ENCODE measurements around the gene CNTN4.
"Not testable (repeated sequence)": the region's sequence is repeated elsewhere in the genome, so short reads cannot be mapped to it uniquely, and the experiment has no call there.

CNTN4 gene

DNA sequence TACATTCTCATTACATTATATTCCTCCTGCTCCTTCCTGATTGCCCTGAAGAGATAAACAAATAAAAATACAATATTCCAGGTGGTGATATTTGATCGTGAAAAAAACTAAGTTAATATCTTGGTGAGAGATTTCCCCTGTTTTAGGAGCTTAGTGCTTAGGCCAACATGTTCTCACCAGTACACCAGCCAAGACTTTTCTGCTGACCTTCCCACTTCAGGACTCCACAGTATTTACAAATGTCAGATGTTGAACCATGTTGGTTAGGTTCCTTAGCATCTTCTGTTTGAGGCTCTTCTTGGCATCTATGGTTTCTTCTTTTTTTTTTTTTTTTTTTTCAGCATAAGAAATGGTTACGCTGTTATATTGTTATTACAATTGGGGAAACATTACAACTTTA, 764.5 kb downstream of the CNTN4 start:
- no peak for DNase-seq

DNA sequence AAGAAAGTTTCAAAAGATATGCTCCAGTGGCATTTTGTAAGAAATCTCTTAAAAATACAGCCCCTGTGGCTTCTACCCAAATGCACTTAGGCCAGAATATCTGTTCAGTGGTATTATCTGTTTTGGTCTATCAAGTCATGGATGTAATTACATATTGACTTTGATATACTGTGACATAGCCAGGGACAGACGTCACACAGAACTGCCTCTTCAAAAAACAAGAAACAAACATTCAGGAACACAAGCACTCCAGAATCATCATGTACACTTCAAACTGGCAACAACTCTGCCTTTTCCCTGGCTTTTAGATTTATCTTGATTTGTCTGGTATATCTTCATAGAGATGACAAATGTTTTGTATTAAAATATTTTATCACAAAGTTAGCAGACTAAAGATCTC, 771.2 kb downstream of the CNTN4 start:
- DNase-seq: no peak

DNA sequence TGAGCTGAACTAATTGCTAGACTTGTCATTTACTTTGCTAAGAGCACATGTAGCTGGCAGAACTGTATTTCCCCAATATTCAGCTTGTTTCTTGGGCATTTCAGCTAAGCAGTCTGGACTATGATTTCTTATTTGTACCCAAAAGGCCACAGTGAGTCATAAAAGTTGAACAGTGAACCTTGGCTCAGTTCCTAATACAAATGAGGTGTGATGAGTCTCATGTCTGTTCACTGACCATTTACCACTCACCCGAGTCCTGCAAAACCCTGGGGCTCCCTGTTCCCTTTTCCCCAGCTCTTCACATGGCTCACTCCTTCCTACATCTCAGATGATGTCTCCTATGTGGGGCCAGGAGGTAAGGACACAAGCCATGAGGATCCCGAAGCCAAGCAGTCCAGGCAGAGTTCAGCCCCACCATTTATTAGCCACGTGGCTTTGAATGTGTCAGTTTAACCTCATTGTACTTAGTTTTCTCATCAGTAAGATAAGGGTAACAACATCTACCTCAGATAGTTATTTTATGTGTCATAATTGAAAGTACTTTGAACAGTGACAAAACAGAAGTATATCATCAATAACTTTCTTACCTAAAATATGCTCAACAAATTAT, 772.2 kb downstream of the CNTN4 start:
- no peak for DNase-seq

DNA sequence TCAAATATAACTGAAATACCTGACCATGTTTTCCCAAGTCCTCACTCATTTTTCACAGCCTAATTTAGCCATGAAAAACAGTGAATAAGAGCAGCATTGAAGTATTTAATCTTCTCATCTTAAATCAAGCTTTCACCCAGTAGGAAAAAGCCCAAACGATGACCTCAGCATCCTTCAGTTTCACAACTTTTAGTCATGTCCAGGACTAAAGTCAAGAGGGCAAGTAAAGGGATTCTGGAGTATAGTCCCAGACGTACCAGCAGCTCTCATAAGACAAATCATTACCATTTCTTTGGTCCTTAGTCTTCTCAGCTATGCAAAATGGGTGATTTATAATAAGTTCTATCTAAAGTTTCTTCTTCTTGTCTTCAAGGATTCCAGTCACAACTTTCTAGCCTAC, 774.2 kb downstream of the CNTN4 start:
- DNase-seq: no peak

DNA sequence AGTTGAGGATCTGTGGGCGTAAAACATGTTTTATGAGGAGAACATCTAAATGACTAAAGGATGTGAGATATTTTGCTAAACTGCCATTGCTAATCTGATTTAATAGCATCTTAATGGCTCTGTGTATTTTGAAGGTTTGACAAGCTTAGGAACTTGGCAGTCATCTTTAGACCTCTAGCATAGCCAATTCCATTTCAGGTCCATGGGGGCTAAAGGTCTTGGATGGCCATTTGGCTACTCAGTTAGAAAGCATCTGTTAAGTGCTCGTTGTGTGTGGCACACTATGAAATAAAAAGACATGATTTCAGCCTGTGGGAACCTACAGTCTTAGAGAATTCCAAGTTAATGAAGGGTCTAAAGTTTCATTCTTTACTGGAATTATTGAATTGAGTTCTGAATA, 775.3 kb downstream of the CNTN4 start:
- DNase-seq: peak in 1 of 14 donors; percentile 78

DNA sequence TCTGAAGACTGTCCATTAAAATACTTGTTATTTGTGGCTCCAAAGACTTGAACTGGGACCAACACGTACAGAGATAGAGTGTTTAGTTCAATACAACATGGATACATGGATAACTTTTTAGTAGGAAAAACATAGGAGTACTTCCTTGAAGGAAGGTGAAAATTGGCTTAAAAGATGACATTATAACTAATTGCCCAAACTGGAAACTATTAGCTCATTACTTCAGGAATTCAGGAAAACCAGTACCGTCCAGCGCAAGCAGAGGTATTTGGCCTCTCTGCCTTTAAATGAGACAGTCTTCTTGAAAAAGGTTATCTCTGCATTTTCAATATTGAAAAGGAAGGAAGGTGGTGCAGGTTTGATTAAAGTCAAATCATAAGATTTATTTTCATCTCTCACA, 777.0 kb downstream of the CNTN4 start:
- DNase-seq: no peak

DNA sequence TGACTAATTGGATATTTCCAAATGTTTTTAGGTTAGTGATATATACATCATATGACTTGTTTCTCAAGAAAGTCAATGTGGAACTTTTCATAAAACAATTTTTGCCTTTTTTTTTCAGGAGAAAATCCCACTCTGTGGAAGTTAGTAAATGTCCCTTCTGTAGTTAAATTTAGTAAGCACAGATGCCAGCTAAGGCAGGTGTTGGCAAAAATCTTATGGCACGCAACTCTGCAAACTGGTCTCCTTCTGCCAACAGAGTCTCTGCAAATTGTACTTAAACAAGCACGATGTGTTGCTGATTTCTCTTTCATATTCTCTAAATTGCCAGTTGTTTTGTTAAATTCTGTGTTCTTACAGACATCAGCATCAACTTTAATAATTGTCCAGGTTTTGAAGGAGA, 777.7 kb downstream of the CNTN4 start:
- DNase-seq: peak in 1 of 14 donors; percentile 45

DNA sequence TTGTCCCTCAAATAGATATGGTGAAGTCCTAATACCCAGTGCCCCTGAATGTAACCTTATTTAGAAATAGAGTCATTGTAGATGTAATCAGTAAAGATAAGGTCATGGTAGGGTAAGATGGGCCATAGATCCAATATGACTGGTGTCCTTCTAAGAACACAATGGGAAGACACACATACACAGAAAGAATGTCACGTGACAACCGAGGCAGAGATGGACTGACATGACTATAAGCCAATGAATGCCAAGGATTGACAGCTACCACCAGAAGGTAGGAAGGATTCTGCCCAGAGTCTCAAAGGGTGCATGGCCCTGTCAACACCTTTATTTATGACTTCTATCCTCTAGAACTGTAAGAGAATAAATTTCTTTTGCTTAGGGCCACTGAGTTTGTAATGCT, 780.4 kb downstream of the CNTN4 start:
- DNase-seq: no peak

DNA sequence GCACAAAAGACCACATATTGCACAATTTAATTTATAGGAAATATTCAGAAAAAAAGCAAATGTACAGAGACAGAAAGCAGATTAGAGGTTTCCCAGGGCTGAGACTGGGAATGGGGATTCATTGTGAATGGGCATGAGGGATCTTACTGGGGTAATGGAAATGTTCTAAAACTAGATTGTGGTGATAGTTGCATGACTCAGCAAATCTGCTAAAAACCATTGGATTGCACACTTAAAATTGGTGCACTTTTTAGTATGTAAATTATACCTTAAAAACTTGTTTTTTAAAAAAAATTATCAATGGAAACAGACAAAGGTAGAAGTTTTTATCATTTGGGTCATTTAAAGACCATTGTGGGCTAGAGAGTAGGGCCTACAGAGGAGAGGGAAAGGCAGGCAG, 780.9 kb downstream of the CNTN4 start:
- no peak for DNase-seq

DNA sequence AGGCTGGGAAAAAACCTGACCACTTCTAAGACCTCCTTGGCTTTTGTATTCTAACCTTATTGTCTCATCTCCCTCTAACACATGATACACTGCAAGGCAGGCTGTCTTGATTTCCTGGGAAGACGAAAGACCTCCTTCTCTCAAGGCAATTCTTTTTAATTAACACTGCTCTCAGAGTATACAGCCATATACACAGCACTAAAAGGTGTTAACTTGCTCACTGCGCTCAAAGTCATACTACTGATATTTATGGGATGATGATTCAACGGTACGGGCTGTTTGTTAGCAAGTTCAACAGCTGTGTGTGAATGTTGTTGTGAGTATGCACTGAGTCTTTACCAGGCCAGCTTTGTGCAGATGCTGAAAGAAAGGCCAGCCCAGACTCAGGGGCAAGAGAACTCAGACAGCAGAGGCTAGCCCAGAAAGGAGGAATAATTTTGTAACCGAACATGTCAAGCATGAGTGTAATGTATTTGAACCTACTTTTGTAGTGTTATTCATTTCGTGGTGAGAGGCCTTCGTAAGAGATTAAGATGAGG, 781.6 kb downstream of the CNTN4 start:
- no peak for DNase-seq

DNA sequence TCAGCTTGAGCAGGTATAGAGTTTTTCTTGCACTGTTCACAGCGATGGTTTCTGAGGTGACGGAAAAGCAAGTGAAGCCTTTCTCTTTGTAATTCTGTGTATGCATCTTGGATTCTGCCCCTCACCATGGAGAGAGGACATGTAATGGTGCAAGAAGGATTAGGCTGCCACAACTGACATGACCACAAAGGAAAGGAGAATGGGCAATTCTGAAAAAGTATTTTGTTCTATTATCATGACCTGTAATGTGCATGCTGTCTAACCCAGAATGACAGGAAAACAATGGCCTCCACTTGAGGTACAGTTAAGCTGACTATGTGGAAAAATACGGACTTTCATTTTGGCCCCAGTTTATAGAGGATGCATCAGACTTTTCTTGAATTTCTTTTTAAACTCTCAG, 784.6 kb downstream of the CNTN4 start:
- no peak for DNase-seq

DNA sequence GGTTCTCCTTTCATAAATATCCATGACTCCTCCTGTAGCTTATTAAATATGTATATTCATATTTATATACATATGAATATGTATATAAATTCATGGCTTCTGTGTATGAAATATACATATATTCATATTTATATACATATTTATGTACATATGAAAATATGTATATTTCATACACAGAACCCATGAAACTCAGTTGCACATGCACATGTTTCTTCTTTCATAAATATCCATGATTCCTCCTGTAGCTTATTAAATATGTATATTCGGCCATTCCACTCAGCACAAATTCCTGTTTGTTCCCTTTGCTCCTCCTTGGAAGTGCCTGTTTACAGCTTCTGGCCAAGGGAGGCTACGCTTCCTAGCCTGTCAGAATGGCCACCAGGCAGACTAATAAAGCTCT, 789.9 kb downstream of the CNTN4 start:
- DNase-seq: no peak

DNA sequence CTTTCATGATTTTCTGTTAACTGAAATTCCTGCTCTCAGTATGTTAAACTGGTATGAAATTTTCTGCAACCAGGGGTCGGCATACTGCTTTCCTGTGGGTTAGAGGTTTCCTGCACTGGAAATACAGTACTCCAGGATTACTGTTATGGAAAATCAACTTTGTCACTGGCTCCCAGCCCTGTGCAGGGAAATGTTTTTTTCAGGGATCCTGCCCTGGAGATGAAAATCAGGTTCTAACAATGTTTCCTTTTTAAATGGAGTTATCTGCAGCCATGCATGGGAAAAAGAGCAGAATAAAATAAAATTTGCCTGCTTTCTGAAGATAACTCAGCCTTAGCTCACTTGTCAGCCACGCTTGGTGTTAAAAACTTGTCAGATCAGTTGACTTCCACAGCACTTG, 791.1 kb downstream of the CNTN4 start:
- no peak for DNase-seq

DNA sequence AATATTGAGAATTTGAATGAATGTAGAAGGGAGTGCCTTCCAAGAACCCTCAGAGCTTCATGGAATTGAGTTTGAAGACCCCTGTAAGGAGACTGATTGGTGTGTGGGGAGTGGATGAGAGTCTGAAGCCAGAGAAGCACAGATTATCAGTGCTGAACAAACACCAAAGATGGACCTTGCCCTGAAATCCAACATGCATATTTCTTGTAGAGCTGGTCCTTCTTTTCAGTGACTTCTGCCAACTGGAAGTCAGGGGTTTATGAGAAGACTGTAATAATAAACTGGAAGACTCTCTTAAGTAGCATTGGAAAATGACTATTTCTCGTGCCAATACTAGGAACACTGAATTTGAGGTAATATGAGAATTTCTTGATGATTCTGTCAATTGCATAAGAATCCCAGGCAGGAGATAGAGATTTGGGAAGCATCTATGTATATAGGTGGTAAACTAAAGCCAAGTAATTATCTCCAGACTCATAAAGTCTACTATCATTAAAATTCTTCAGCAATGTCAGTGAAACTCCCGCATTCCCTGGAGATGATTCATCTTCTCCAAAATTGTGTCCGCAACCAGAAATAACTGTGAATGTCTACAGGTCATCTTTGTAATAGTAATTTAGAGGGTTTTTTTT, 797.8 kb downstream of the CNTN4 start:
- no peak for DNase-seq

DNA sequence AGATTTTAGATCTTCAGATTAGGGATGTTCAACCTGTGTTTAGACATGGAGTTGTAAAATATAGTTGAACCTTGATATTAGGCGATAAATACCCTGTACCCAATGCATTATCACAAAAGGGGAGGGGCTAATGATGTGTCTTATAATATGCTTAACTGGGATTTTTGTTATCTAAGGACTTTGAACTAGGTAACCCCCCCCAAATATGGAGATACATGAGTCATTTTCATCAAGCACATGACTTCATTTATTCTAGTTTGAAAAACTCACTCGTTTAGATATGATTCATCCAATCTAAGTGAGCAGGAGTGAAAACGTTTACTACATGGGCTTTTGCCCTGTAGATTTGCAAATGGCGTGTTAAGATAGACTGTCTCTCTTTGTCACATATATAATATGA, 799.2 kb downstream of the CNTN4 start:
- DNase-seq: no peak

DNA sequence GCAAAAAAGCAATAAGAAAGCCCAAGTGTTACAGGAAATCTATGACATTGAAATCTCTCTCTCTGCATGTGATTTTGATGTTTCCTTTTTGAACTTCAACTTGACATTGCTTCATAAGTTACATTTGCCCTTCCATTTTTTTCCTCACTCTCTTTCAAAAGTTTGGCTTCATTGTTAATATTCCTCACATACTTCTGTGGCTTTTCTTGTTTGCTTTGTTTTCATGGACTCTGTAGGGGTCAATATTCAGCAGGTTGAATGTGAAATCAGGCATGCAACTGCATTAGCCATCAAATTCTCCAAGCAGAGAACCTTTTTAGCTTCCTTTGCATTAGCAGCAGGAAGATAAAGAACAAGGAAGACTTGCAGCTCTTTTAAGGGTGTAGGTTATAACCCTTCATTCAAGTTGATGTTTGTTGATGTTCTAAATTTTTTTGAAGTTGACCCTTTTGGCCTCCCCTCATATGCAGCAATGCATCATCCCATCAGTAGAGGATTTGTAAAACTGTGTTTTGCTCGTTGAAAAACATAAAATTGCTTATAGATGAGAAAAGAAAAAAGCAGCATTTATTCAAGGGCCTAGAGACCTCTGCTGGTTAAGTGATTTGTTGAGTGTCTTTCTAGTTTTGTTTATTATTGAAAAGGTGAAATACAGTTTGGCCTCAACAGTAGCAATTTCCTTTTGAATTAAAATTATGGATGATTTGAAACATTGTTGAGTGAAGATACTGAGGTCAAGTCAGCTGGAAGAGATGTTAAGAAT, 800.1 kb downstream of the CNTN4 start:
- DNase-seq: no peak

DNA sequence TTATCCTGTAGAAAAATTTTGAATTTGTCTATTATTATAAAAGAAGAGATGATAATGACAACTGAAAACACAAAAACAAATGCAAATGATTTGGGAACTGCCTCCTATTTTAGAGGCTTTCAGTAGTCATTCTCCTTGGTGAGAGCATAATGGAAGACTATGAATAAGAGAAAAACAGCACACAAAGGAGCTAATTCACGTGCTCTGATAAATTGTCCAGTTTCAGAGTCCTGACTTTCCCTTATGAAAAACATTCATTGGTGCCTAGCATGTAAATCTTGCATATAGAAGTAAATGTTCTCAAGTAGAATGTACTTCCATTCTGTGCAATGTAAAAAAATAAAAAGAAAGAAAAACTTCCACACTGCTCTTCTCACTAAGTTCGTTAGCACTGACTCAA, 805.4 kb downstream of the CNTN4 start:
- DNase-seq: no peak

DNA sequence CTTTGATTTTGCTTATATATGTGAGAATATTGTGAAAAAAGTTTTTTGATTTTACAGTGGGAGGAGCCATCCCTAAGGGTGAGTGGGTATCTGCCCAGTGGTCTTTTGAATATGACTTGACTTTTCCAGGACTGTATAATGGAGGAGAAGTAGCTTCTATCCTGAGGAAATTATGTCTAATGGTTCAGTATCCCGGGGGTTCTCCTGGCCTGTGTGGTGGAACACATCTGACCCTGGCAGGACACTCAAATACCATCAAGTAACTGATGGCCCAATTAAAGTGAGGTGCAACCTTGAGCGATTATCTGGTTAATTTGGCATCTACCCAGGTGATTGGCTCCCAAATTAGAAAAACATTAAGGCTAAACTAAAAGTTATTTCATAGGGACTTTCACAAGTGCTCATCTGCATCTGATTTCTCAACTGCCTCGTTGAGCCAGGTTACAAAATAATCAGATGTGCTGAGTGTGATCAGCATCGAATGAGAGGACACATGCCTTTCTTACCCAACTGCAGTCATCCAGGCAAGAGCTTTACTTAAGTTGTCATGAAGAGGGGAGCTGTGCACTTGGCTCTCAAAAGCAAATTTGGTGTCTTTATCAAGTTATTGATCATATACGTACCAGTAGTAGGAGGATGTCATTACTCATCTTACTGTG, 810.2 kb downstream of the CNTN4 start:
- DNase-seq: no peak

DNA sequence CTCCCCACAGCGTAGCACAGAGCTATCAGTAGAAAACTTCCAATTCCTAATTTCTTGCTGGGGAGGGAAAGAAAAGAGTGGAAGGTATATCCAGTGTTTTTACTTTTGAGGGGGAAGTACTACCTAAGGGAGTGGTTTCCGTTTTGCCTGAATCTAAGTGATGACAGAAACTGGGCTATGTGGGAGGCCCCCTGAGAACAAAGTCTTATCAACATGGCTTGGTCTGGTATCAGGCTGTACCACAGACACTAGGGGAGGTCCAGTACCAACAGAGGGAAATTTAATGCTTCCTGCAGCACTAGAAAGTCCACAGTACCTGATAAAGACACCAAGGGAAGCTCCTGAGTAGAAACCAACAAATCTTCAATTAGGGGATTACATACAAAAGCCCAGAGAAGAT, 812.3 kb downstream of the CNTN4 start:
- no peak for DNase-seq

DNA sequence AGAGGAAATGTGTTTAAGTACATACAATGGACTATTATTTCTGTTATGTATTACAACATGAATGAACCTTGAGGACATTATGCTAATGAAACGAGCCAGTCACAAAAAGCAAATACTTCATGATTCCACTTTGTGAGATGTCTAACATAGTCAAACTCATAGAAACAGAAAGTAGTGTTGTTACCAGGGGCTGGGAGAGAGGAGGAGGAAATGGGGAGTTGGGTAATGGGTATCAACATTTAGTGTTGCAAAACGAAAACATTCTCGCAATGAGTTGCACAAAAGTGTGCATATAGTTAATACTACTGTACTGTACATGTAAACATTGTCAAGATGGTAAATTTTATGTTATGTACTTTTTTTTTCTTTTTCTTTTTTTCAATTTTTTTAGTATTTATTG, 817.2 kb downstream of the CNTN4 start:
- DNase-seq: no peak

DNA sequence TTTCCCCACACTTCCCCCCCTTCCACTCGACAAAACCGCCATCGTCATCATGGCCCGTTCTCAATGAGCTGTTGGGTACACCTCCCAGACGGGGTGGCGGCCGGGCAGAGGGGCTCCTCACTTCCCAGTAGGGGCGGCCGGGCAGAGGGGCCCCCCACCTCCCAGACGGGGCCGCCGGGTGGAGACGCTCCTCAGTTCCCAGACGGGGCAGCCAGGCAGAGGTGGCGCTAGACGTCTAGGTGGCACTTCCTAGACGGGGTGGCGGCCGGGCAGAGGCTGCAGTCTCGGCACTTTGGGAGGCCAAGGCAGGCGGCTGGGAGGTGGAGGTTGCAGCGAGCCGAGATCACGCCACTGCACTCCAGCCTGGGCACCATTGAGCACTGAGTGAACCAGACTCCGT, 818.0 kb downstream of the CNTN4 start:
- DNase-seq: not testable (repeated sequence)

DNA sequence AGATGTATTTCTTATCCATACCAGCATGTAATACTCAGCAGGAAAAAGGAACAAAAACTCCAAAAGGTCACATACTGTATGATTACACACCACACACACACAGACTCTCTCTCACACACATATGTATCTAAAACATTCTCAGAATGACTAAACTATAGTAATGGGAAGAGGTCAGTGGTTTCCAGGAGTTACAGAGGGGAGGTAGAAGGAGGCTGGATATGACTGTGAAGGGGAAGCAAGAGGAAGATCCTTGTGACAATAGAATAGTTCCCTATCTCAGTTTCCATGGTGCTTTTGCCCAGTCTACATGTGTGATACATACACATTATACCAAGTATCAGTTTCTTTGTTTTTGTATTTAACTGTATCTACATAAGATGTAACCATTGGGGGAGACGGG, 821.4 kb downstream of the CNTN4 start:
- DNase-seq: no peak

DNA sequence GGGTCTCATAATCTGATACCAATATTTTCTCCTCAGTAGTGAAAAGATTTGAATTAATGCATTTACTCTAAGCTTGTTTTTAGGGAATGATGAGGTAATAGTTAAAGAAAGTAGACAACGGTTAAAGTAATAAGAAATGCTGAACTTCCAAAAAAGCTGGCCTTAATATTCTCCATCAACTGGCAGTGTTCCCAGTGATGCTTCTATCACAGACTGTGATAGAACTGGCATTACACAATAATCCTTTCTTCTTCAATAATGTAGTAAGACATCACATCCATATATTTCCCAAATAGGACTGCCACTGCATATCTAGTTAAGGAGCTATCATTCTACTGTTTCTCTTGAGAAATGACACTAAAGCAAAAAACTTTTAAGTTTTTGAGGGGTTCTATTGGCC, 822.8 kb downstream of the CNTN4 start:
- DNase-seq: no peak
